Gastroesophageal sphincter (tissue), 3 donors: ENCODE measurements around the gene FAM114A2.

Source experiments
- POLR2A ChIP-seq, 2 donors: fragments of 450-650 bp; IDR thresholded peaks; one replicate each; pipeline ENCODE4 v1.6.1; 2017; ENCODE audit warnings: antibody characterized with exemption in 2 of 2, mild to moderate bottlenecking in 2 of 2, moderate library complexity in 1 of 2
- POLR2AphosphoS5 ChIP-seq: sonication (generic); formaldehyde crosslinking; IDR thresholded peaks from one replicate; pipeline ENCODE4 v1.6.1; 2017; ENCODE audit warnings: antibody characterized with exemption
- TF ChIP-seq, protein P1 (sequence below), 4 experiments: fragments of 200-600 bp in 2 of 4; fragments of 450-650 bp in 2 of 4; sonication (generic) in 1 of 4; IDR thresholded peaks; one replicate each; pipeline ENCODE4 v1.5.1; 2017 to 2019; ENCODE audit warnings: antibody characterized with exemption in 4 of 4, mild to moderate bottlenecking in 2 of 4, moderate library complexity in 2 of 4

DNA sequence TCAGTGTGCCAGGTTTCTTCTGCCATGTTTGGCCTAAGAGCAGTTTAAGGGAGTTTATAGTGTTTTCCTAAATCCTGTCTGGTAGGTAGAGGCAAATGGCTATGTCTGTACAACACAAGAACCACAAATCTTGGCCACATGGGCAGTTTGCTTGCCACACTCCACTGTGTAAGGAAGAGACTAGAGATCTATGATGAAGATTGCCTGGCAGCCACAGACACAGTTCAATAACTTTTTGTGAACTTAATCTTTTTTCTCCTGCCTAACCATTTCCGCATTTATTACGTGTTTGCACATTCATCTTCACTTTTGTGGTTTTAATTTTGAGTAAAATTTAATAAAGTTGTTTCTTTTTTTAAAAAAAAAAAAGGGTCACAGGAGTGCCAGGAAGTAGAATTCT lies 5.9 kb upstream of the FAM114A2 start:
- TF ChIP-seq, protein P1, sequence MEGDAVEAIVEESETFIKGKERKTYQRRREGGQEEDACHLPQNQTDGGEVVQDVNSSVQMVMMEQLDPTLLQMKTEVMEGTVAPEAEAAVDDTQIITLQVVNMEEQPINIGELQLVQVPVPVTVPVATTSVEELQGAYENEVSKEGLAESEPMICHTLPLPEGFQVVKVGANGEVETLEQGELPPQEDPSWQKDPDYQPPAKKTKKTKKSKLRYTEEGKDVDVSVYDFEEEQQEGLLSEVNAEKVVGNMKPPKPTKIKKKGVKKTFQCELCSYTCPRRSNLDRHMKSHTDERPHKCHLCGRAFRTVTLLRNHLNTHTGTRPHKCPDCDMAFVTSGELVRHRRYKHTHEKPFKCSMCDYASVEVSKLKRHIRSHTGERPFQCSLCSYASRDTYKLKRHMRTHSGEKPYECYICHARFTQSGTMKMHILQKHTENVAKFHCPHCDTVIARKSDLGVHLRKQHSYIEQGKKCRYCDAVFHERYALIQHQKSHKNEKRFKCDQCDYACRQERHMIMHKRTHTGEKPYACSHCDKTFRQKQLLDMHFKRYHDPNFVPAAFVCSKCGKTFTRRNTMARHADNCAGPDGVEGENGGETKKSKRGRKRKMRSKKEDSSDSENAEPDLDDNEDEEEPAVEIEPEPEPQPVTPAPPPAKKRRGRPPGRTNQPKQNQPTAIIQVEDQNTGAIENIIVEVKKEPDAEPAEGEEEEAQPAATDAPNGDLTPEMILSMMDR (IDR thresholded peaks at IDR 0.05): no peak
- TF ChIP-seq POLR2AphosphoS5: no peak
- TF ChIP-seq POLR2A (IDR thresholded peaks at IDR 0.05): no peak
